ENCODE results near the gene TPK1.

The TPK1 gene

DNA sequence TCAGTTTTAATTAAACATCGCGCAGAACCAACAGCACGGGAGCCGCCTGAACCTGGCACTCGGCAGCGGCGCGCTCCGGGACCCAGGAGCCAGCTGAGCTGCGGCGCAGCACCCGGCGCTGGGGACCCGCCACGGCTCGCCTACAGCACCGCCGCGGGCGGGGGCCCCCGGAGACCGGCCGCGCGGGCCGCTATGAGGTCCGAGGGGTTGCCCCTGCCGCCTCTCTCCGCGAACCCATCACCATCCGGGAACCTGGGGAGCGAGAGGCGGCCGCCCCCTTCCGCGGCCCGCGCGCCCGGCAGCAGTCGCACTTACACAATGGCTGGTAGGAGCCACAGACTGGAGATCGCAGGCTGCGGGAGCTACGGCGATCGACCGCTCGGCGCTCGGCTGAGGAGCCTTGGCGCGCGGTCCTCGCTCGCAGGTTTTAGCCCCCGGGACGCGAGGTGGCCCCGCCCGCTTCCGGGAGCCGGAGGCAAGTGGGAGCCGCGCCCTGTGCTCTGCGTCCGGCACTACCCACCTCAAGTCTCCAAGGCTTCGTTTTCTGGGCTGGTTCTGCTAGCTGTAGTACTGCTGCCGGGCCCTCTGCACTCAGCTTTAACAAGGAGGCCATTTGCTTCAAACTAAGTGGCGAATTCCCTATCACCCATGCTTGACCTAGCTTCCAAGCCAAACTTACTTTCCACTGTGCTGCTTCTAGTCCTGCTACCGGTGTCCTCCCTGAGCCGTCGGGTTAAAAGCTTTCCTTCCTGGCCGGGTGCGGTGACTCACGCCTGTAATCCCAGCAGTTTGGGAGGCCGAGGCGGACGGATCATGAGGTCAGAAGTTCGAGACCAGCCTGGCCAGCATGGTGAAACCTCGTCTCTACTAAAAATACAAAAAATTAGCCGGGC, at the start of gene TPK1:
Gene TPK1 (minus strand): TSS at position 402 of the 893 bp plus-strand sequence. CDS start 451 bp downstream, outside the sequence.
- DNase-seq (ENCODE audit: low read depth, low spot score) = peak; percentile 66

DNA sequence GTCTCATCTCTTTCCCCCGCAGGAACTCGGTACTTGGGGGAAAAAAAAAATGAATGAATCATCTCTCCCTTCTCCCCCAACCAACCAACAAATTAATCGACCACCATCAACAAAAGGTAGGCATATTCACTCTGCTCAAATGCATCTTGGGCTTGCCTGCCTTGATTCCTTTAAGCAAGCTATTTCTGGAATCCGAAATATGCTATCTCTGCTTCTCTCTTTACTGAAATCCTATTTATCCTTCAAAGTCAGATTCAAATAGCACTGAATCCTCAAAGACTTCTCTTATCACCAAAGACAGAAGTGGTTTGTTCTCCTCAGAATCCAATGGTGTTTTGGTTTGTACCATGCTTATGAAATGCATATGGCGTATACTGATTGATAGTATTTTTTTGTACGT, 49.6 kb upstream of the TPK1 start:
- DNase-seq (ENCODE audit: low read depth, low spot score) = no peak

DNA sequence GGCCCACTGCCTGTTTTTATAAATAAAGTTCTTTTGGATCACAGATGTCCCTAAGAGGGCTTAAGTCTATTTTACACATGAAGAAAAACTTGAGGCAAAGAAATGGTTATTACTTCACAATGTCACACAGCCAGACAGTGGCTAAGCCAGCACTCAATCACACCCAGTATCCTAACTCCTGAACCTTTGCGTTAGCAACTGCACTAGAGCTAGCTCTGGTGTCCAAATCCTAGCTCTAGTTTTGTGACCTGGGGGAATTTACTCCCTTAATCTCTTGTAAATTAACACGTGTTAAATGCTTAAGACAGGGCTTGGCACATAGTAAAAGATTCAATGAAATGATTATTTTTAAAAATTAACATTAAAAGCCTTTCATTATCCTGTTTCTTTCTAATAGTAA, 49.0 kb upstream of the TPK1 start:
- DNase-seq (ENCODE audit: low read depth, low spot score) = no peak

DNA sequence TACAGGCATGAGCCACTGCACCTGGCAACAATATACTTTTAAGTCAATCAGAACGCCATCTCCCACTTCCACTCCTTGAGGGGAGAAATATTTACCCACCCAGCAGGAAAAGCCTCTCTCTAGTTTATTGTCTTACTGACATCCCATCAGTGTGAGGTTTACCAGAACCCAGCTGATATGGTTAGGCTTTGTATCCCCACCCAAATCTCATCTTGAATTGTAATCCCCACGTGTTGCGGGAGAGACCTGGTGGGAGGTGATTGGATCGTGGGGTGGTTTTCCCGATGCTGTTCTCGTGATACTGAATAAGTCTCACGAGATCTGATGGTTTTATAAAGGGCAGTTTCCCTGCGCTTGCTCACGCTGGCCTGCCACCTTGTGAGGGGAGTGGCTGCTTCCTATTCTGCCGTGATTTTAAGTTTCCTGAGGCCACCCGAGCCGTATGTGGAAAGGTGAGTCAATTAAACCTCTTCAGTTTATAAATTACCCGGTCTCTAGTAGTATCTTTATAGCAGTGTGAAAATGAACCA, 37.5 kb upstream of the TPK1 start:
- no peak for DNase-seq (ENCODE audit: low read depth, low spot score)

DNA sequence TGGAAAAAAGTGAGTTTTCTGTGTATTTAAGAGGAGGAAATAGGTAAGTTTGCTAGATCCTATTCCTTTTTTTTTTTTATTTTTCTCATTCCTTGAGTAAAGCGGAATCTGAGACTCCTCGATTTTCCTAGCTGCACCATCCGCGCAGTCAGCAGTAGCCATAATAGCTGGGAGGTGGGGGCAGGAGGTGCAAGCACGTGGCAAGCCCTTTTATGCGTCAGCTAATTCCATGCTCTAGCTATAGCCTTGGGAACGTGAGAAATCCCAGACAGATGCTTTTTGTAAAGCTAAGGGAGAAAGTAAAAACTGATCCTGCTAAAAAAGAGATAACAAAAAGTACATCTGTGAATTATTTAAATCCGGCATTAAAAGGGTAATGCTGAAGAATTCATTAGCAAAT, 33.2 kb upstream of the TPK1 start:
- no peak for DNase-seq (ENCODE audit: low read depth, low spot score)

DNA sequence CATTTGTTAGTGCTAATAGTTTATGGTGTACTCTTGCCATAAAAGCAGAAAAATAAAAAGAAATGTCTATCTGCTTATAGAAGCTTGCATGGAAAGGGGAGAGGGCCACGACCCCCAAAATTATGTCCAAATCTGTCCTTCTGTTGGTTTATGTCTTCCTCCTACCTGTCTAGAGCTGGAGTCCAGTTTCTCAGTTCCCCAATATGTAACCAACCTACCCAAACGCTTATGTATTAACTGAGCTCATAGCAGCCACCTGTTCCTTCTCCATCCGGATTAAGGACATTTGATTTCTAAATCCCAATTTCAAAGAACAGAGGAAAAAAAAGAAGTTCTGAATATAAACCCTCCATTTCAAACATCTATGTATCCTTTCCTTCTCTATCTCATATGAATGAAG, 30.3 kb upstream of the TPK1 start:
- no peak for DNase-seq (ENCODE audit: low read depth, low spot score)

DNA sequence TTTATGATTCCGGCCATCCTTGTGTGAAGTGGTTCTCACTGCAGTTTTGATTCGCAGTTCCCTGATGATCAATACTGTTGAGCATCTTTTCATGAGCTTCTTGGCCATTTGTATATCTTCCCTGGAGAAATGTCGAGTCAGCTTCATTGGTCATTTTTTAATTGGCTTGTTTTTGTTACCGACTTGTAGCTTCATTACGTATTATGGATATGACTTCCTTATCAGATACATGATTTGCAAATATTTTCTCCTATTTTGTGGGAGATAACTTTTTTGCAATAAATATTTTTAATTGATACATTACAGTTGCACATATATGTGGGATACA, 27.4 kb upstream of the TPK1 start:
- DNase-seq (ENCODE audit: low read depth, low spot score) = no peak

GRCh38 chr7:144862612-144863319, 26.9 kb upstream of the TPK1 start:
- DNase-seq (ENCODE audit: low read depth, low spot score) = no peak

DNA sequence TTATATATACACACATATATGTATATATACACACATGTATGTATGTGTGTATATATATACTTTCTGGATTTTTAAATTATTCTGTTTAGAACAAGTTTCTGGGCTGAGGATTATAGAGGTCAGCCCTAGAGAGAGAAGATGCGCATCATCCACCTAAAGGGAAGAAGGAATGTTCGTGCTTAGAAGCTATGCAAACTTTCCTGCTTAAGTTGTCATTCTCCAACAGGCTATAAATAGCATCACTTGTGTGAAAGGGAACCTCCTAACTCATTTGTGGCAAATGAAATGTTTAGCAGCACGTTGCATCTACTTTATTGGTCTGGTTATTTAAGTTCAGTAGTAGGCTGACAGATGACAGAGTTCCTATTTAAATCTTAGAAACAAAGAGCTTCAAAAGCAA, 23.9 kb upstream of the TPK1 start:
- DNase-seq (ENCODE audit: low read depth, low spot score) = no peak

DNA sequence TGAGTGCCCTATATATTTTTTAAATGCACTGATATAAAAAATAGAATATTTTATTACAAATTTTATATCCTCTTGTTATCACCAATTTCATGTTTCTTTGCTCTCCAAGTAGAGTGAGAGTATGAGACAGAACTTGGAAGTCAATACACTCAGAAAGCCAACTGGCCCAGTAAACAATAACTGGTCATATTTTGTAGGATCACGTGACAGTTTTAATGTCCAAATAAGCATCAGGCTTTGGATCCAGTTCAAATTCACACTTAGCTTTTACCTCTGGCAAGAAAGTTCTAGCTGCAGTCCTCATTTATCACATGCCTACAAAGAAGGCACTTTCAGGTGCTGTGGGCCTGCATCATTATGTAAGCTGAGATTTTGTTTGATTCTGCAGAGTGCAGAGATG, 21.6 kb upstream of the TPK1 start:
- no peak for DNase-seq (ENCODE audit: low read depth, low spot score)

- DNase-seq (ENCODE audit: low read depth, low spot score) = no peak
These were observed 19.1 kb upstream of the TPK1 start for GRCh38 chr7:144854839-144855424.

- no peak for DNase-seq (ENCODE audit: low read depth, low spot score)
These were observed 17.7 kb upstream of the TPK1 start for GRCh38 chr7:144853542-144853941.

GRCh38 chr7:144848078-144848477, 12.2 kb upstream of the TPK1 start:
- no peak for DNase-seq (ENCODE audit: low read depth, low spot score)

- no peak for DNase-seq (ENCODE audit: low read depth, low spot score)
These were observed 6.6 kb upstream of the TPK1 start for GRCh38 chr7:144842377-144842851.

DNA sequence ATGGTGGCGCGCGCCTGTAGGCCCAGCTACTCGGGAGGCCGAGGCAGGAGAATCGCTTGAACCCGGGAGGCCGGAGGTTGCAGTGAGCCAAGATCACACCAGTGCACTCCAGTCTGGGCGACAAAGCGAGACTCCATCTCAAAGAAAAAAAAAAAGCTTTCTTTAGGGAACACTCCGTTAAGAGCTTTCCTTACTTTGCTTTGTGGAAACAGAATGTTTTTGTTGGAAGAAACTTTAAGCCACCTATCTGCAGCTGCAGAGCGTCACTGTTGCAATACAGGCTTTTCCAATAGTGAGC, 641 bp upstream of the TPK1 start:
- no peak for DNase-seq (ENCODE audit: low read depth, low spot score)

- DNase-seq (ENCODE audit: low read depth, low spot score) = no peak
These were observed 670 bp downstream of the TPK1 start for GRCh38 chr7:144835155-144835611.

DNA sequence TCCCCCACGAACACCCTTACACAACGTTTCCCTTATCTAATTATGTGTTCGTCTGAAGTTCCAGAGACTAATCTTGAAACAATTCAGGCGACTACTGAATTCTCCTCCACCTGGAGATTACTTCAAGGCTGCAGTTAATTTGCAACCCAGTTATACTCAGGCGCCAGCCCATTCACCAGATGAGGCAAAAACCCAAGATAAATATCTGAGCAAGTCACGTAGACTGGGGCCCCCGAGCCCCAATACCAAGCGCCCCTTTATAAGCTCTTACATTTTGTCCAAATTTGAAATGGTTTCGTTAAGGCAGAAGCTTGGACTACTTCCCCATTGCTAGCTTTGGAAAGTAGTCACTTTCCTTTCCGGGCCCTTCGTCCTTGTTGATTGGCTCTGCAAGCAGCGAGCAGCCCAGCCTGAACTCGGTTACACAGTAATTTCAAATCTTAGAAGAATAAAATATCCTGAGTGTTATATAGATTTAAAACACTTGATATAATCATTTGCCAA, 1.2 kb downstream of the TPK1 start:
- no peak for DNase-seq (ENCODE audit: low read depth, low spot score)

DNA sequence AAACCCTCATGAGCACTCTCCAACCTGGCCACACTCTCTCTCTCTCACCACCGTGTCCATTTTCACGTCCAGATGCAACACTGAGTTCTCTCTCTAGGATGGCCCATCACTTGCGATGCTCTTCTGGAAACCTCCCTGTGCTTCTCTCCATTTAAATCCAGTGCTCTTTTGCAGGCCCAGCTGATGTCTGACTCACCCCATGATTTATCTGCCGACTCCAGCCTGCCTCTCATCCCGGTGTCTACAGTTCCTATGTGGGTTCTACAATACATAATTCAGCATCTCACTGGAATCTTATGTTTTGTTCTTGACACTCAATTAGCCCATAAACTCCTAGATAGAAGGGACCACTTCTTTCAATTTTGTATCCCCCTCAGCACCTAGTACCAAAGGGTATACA, 5.0 kb downstream of the TPK1 start:
- no peak for DNase-seq (ENCODE audit: low read depth, low spot score)

- no peak for DNase-seq (ENCODE audit: low read depth, low spot score)
These were observed 5.6 kb downstream of the TPK1 start for GRCh38 chr7:144830024-144830785.

GRCh38 chr7:144827621-144828020, 8.2 kb downstream of the TPK1 start:
- no peak for DNase-seq (ENCODE audit: low read depth, low spot score)

DNA sequence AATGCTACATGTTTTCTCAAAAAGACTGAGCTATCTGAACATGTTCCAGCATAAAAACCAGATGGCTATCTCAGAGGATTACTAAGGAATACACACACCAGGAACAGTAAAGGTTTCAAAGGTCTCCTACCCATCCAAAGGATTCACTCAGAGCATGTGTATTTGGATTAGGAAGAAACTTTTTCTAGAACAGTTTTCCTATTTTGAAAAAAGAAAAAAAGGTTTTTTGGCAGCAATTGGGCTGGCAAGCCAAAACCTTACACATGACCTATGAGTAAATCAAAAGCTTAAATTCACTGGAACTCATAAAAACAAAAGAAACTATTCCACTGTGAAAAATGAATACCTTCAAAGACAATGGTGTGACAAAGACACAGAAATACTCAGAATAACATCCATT, 9.6 kb downstream of the TPK1 start:
- no peak for DNase-seq (ENCODE audit: low read depth, low spot score)

DNA sequence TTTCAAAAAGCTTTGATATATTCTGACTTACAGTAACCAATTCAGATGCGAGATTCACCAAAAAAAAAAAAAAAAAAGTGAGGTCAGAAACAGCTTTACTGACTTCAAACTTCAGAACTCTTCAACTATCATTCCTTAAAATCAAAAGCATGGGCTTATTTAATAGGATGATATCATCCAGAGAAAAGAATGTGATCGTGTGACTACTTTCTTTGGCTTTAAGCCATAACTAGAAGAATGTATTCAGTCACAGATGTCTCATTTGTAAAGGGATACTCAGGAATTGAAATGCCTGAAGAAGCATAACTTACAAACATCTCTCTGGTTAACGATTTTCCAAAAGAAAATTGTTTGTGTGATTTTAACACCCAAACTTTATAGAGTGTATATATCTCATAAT, 11.5 kb downstream of the TPK1 start:
- DNase-seq (ENCODE audit: low read depth, low spot score) = no peak

All from activated naive CD8-positive, alpha-beta T cell treated with anti-CD3 and anti-CD28 coated beads, Interleukin-2, amount 50 U/mL, for 16 hours (primary cell).